GM18519 (cell line): ENCODE results near the gene GHRL.
"Not testable (repeated sequence)": the region's sequence is repeated elsewhere in the genome, so short reads cannot be mapped to it uniquely, and the experiment has no call there.

ENCODE experiments used
- ATAC-seq: cut with Tn5 transposase; IDR thresholded peaks from one replicate; pipeline ENCODE4 v1.9.1; 2021; ENCODE audit warnings: mild to moderate bottlenecking, moderate library complexity; ENCODE audit not compliant: unreplicated experiment, low FRiP score

GHRL gene

GRCh38 chr3:10279384-10280176 lies 13.2 kb downstream of the GHRL start:
- ATAC-seq: no peak

- ATAC-seq: no peak
These were observed 14.2 kb downstream of the GHRL start for GRCh38 chr3:10278501-10278900.

- ATAC-seq: no peak
These were observed 15.6 kb downstream of the GHRL start for GRCh38 chr3:10277115-10277625.

DNA sequence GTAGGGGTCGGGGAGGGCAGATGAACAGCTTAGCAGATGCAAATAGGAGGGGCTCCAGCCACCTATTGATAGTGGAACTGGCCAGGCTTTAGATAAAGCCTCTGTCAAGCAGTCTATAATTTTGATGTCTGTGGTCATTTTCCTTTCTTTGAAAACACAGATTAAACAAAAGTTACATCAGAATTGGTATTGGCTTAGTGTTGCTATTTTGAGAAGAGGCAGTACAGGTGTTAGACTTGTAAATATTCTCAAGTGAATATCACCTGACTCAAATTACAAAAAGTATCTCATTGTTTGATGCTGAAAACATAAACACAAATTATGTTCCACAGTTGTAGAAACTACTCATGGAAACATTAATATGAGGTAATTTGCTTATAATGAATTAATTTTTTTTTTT lies 18.1 kb downstream of the GHRL start:
- ATAC-seq: no peak

- ATAC-seq: no peak
These were observed 18.9 kb downstream of the GHRL start for GRCh38 chr3:10273702-10274305.

DNA sequence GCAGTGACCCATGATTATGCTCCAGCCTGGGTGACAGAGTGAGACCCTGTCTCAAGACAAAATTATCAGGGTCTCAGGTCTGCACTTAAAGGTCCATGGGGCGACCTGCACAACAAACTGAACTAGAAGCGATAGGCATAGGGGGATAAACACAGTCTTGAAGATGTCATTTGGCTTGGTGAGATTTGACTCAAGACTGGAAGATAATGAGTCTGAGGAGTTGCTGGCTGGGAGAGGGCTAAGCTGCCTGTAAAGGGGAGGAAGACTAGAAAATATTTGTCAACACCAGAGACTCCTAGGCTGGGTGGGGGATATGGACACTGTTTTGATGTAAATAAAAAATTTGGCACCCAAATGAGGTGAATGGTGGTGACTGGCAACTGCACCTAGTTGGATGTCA lies 19.8 kb downstream of the GHRL start:
- no peak for ATAC-seq

DNA sequence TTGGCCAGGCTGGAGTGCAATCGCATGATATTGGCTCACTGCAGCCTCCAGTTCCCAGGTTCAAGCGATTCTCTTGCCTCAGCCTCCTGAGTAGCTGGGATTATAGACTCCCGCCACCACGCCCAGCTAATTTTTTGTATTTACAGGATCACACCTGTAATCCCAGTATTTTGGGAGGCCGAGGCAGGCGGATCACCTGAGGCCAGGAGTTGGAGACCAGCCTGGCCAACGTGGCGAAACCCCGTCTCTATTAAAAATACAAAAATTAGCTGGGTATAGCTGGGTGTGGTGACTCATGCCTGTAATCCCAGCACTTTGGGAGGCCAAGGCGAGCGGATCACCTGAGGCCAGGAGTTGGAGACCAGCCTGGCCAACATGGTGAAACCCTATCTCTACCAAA lies 20.3 kb downstream of the GHRL start:
- ATAC-seq: not testable (repeated sequence)

DNA sequence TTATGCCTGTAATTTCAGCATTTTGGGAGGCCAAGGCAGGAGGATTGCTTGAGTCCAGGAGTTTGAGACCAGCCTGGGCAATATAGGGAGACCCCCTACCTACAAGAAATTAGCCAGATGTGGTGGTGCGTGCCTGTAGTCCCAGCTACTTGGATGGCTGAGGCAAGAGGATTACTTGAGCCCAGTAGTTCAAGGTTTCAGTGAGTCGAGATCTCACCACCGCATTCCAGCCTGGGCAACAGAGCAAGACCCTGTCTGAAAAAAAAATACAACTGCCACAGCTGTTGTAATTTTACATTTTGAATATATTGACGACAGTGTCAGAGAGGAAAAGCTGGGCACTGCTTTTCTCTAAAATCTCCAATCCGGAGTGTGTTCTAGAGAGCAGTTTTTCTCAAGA lies 23.3 kb downstream of the GHRL start:
- no peak for ATAC-seq

- ATAC-seq: no peak
These were observed 23.8 kb downstream of the GHRL start for GRCh38 chr3:10268930-10269329.

DNA sequence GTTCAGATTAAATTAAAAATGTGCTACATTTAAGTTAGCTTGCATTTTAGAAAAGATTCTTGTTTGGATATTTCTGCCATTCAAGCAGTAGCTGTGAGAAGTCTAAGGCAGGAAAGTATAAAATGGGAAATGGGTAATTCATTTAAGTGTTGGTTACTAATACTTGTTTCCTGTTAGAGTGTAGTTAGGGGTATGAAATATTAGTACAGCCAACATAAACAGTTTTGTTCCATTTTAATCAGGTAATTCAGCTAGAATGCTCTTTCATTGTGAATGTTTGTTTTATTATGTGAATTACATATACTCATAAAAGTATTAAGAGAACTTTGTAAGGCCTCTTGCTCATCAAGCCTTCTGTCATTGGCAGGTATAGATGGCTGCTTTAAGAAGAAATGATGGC lies 24.6 kb downstream of the GHRL start:
- ATAC-seq: no peak

DNA sequence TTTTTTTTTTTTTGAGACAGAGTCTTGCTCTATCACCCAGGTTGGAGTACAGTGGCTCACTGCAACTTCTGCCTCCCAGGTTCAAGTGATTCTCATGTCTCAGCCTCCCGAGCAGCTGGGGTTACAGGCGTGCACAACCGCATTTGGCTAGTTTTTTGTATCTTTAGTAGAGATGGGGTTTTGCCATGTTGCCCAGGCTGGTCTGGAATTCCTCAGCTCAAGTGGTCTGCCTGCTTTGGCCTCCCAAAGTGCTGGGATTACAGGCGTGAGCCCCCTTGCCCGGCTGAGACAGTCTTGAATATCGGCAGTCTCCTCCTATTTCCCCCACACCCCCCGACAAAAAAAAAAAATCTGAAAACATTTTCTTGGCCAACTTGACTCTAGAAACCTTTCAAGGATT lies 25.8 kb downstream of the GHRL start:
- ATAC-seq: not testable (repeated sequence)

DNA sequence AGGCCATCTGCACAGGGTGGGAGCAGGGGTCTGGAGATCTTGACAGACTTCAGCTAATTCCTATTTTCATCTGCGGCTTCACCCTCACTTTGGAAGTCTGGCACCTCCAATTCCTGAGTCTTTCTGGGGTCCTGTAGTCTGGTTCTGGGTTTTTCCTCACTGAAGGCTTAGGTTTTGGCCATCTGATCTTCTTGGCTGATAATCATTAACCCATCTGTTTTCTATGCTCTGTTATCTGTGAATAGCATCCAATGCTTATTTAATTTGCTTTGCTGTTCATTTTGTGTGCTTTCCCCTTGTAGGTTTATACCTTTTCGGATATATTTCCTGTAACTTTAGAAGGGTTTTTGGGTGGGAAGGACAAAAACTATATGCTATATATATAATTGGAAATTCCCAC lies 26.9 kb downstream of the GHRL start:
- ATAC-seq: no peak

DNA sequence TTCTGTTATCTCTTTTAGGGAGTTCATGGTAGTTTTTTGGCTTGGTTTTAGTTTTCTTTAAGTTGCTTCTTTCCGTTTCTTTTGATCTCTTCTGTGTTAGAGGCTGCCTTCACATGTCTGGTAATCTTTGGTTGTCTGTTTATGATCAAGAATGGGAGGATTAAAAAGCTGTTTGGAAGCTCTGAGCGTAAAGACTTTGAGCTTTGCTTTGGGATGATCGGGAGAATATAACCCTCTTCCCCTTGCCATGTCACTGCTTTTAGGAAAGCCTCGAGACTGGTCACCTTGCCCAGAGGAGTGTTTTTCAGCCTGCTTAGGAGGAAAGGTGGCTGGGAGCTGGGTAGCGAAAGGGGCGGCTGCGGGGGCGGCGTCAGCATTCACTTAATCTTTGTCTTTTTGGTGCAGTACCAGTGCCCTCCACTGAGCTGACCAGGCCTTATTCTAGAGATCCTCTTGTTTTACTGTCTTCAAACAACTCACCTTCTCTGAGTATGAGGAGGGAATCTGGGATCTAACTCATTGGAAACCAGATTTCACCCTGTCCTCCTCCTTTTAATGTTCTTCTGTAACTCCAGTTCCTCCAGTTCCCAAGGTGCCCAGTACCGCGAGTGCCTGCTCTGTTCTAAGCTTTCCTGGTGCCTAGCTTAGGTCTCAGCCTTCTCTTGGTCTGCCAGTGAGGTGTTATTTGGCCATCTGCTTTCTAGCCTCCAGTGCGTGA lies 28.9 kb downstream of the GHRL start:
- ATAC-seq: no peak

DNA sequence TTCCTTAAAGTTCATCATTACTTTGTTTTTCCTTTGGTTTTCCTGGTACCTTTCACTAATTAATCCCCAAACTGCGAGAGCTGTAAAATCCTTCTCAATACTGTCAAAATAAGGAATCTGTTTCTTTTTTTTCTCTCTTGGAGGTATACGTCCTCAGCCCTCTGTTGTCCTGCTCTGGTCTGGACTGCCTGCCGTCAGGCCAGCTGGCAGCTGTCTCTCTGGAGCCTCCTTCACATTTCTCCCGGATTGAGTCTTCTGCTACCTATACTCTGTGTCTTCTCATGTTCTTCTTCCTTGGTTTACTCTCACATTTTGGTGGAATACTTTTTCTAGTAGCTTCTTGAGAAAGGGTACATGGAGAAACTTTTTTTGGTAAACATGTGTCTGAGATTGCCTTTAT lies 30.7 kb downstream of the GHRL start:
- no peak for ATAC-seq

DNA sequence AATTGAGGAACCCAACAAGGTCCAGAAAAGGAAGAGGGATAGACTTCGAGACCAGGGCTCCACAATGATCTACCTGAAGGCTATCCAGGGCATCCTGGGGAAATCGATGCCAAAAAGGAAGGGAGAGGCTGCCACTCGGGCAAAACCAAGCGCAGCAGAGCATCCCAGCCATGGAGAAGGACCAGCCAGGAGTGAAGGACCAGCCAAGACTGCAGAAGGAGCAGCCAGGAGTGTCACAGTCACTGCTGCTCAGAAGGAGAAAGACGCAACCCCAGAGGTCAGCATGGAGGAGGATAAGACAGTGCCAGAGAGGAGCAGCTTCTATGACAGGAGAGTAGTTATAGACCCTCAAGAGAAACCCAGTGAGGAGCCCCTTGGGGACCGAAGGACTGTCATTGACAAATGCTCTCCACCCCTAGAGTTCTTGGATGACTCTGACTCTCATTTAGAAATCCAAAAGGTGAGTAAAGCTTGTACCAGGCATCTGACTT lies 32.5 kb downstream of the GHRL start:
- no peak for ATAC-seq

- no peak for ATAC-seq
These were observed 32.9 kb downstream of the GHRL start for GRCh38 chr3:10259798-10260197.

DNA sequence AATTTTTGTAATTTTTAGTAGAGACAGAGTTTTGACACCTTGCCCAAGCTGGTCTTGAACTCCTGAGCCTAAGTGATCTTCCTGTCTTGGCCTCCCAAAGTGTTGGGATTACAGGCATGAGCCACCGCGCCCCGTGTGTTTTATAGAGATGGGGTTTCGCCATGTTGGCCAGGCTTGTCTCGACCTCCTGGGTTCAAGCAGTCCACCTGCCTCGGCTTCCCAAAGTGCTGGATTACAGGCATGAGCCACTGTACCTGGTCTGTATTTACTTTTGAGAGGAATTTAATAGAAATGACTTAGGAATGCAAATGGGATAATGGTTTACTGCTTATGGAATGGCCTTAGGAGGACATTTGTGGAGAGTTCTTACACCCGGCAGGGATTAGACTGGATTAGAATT lies 33.7 kb downstream of the GHRL start:
- no peak for ATAC-seq

- no peak for ATAC-seq
These were observed 36.9 kb downstream of the GHRL start for GRCh38 chr3:10255835-10256234.

GRCh38 chr3:10253731-10254130 lies 39.0 kb downstream of the GHRL start:
- no peak for ATAC-seq

- no peak for ATAC-seq
These were observed 41.7 kb downstream of the GHRL start for GRCh38 chr3:10251006-10251405.

- no peak for ATAC-seq
These were observed 42.9 kb downstream of the GHRL start for GRCh38 chr3:10249833-10250232.
